H1 (cell line): ENCODE results near the gene MACROD1. TPM values are rescaled to one million over a fixed set of nuclear protein-coding genes. Genes with fewer than 3 reads are reported as not detected.

Experiments
- CTCF ChIA-PET: fragments of 300-600 bp; sonication (Branson Sonifier 250); formaldehyde crosslinking; loops from one replicate; lab custom pipeline; 2021; ENCODE audit not compliant: partially characterized antibody; lab: Charles Lee
- POLR2A ChIA-PET: fragments of 300-600 bp; sonication (Branson Sonifier 250); formaldehyde crosslinking; loops from one replicate; lab custom pipeline; 2021; ENCODE audit warnings: inconsistent platforms; ENCODE audit not compliant: partially characterized antibody; lab: Charles Lee
- DNase-seq, 2 experiments: peaks; one replicate each; pipeline versions ENCODE4 v3.0.0 to v3.0.0-alpha.2; 2010 to 2022; ENCODE audit warnings: low spot score in 2 of 2, low read depth in 1 of 2, mixed read lengths in 1 of 2
- FAIRE-seq: peaks from 2 replicates; lab custom pipeline; 2011; peaks lifted over from hg19 to GRCh38; lab: Jason Lieb, UNC
- H2AFZ ChIP-seq: 2 replicates; pipeline ENCODE4 v1.8.1; 2012; ENCODE audit warnings: low read length, inconsistent platforms
- H2AK5ac ChIP-seq: 2 replicates; pipeline ENCODE4 v1.6.1; 2013; ENCODE audit warnings: low read depth, low read length
- H2BK120ac ChIP-seq: replicated peaks from 2 replicates; pipeline ENCODE3; 2013; ENCODE audit warnings: low read depth, low read length, inconsistent platforms
- H2BK12ac ChIP-seq: 2 replicates; pipeline ENCODE4 v1.6.1; 2013; ENCODE audit warnings: low read depth, low read length
- H2BK15ac ChIP-seq: 2 replicates; pipeline ENCODE4 v1.6.1; 2013; ENCODE audit warnings: low read length
- H2BK20ac ChIP-seq: 2 replicates; pipeline ENCODE4 v1.6.1; 2013; ENCODE audit warnings: low read length
- H2BK5ac ChIP-seq: 2 replicates; pipeline ENCODE4 v1.6.1; 2013; ENCODE audit warnings: low read depth, low read length
- H3K14ac ChIP-seq: 2 replicates; pipeline ENCODE4 v1.6.1; 2013; ENCODE audit warnings: inconsistent platforms; ENCODE audit not compliant: insufficient read length
- H3K18ac ChIP-seq: 2 replicates; pipeline ENCODE4 v1.6.1; 2013; ENCODE audit warnings: low read length; ENCODE audit errors: extremely low read depth
- H3K23ac ChIP-seq: 2 replicates; pipeline ENCODE4 v1.6.1; 2013; ENCODE audit warnings: inconsistent platforms; ENCODE audit not compliant: insufficient read length
- H3K23me2 ChIP-seq: 2 replicates; pipeline ENCODE4 v1.6.1; 2013; ENCODE audit warnings: low read depth, low read length
- H3K27ac ChIP-seq: 2 replicates; pipeline ENCODE4 v1.6.1; 2011; ENCODE audit warnings: low read depth, low read length, inconsistent platforms
- H3K27me3 ChIP-seq, 4 experiments: replicated peaks in 1 of 4; 1 replicate in 1 of 4; 2 replicates in 3 of 4; pipeline versions ENCODE4 v1.6.1 to v1.8.1; 2011 to 2013; ENCODE audit warnings: low read length in 3 of 4, mild to moderate bottlenecking in 3 of 4, inconsistent platforms in 2 of 4, mixed read lengths in 2 of 4, moderate library complexity in 1 of 4; ENCODE audit not compliant: control insufficient read depth in 3 of 4, insufficient read depth in 3 of 4; ENCODE audit errors: extremely low read depth in 1 of 4
- H3K36me3 ChIP-seq, 4 experiments: 2 replicates each; pipeline versions ENCODE4 v1.6.1 to v1.8.1; 2011 to 2013; ENCODE audit warnings: mild to moderate bottlenecking in 4 of 4, low read length in 3 of 4, moderate library complexity in 2 of 4, control low read depth in 1 of 4, inconsistent platforms in 1 of 4; ENCODE audit not compliant: insufficient read depth in 4 of 4, control insufficient read depth in 2 of 4
- H3K4ac ChIP-seq: replicated peaks from 2 replicates; pipeline ENCODE3; 2013; ENCODE audit warnings: low read length, low read depth, mixed read lengths, inconsistent platforms; ENCODE audit not compliant: insufficient read length
- H3K4me1 ChIP-seq, 4 experiments: replicated peaks in 1 of 4; 1 replicate in 1 of 4; 2 replicates in 3 of 4; pipeline versions ENCODE4 v1.6.1 to v1.8.1; 2011 to 2013; ENCODE audit warnings: low read length in 3 of 4, inconsistent platforms in 2 of 4, mixed read lengths in 1 of 4; ENCODE audit not compliant: insufficient read depth in 4 of 4, control insufficient read depth in 3 of 4
- H3K4me2 ChIP-seq, 2 experiments: 2 replicates each; pipeline versions ENCODE4 v1.6.1 to v1.8.1; 2011 to 2013; ENCODE audit warnings: low read depth in 2 of 2, low read length in 2 of 2, control low read depth in 1 of 2, inconsistent platforms in 1 of 2, mild to moderate bottlenecking in 1 of 2; ENCODE audit not compliant: insufficient read depth in 1 of 2
- H3K4me3 ChIP-seq, 4 experiments: fragments of 200-600, 300-600 bp in 1 of 4; sonication (generic), shearing (Covaris generic), sonication (Bioruptor Twin) in 1 of 4; 2 replicates each; pipeline versions ENCODE4 v1.5.1 to v1.8.1; 2011 to 2016; ENCODE audit warnings: low read length in 4 of 4, low read depth in 3 of 4, control low read depth in 2 of 4, inconsistent platforms in 2 of 4, mild to moderate bottlenecking in 2 of 4, mixed read lengths in 1 of 4, moderate library complexity in 1 of 4; ENCODE audit not compliant: insufficient read depth in 2 of 4; ENCODE audit errors: extremely low read depth in 1 of 4
- H3K56ac ChIP-seq: replicated peaks from 2 replicates; pipeline ENCODE3; 2013; ENCODE audit warnings: low read depth, mild to moderate bottlenecking, mixed read lengths, low read length, inconsistent platforms; ENCODE audit not compliant: insufficient read length
- H3K79me1 ChIP-seq: 2 replicates; pipeline ENCODE4 v1.6.1; 2013; ENCODE audit warnings: low read depth, low read length, control low read depth
- H3K79me2 ChIP-seq, 2 experiments: 2 replicates each; pipeline versions ENCODE4 v1.6.1 to v1.8.1; 2012 to 2013; ENCODE audit warnings: low read length in 2 of 2, mild to moderate bottlenecking in 2 of 2, inconsistent platforms in 1 of 2; ENCODE audit not compliant: insufficient read depth in 2 of 2, control insufficient read depth in 1 of 2
- H3K9ac ChIP-seq, 4 experiments: replicated peaks in 1 of 4; 1 replicate in 1 of 4; 2 replicates in 3 of 4; pipeline versions ENCODE4 v1.6.1 to v1.8.1; 2011 to 2013; ENCODE audit warnings: low read depth in 3 of 4, low read length in 3 of 4, control low read depth in 2 of 4, mild to moderate bottlenecking in 2 of 4, moderate library complexity in 2 of 4, inconsistent platforms in 1 of 4; ENCODE audit errors: extremely low read depth in 1 of 4
- H3K9me3 ChIP-seq, 2 experiments: 2 replicates each; pipeline versions ENCODE4 v1.6.1 to v1.8.1; 2012 to 2013; ENCODE audit warnings: mild to moderate bottlenecking in 2 of 2, moderate library complexity in 2 of 2, control low read depth in 1 of 2, inconsistent platforms in 1 of 2, low read depth in 1 of 2, low read length in 1 of 2, mixed read lengths in 1 of 2; ENCODE audit not compliant: insufficient read depth in 2 of 2
- H4K20me1 ChIP-seq, 2 experiments: replicated peaks in 1 of 2; 2 replicates each; pipeline versions ENCODE3 to v1.8.1; 2011 to 2013; ENCODE audit warnings: inconsistent platforms in 2 of 2, low read length in 2 of 2, mild to moderate bottlenecking in 1 of 2; ENCODE audit not compliant: insufficient read depth in 2 of 2, control insufficient read depth in 1 of 2
- H4K5ac ChIP-seq: 2 replicates; pipeline ENCODE4 v1.6.1; 2013; ENCODE audit warnings: low read length, low read depth, mixed read lengths, inconsistent platforms; ENCODE audit not compliant: insufficient read length
- H4K8ac ChIP-seq: 2 replicates; pipeline ENCODE4 v1.8.0; 2013; ENCODE audit warnings: mild to moderate bottlenecking, moderate library complexity, low read length, inconsistent platforms; ENCODE audit not compliant: insufficient read depth; ENCODE audit errors: extremely low read depth
- H4K91ac ChIP-seq: replicated peaks from 2 replicates; pipeline ENCODE3; 2013; ENCODE audit warnings: low read length, mixed read lengths, inconsistent platforms; ENCODE audit not compliant: insufficient read length
- CEBPB ChIP-seq: IDR thresholded peaks from 2 replicates; pipeline ENCODE4 v1.6.1; 2012; ENCODE audit warnings: low read depth, low read length
- CHD2 ChIP-seq: IDR thresholded peaks from 2 replicates; pipeline ENCODE4 v1.6.1; 2012; ENCODE audit warnings: low read length, improper control_type of control experiment
- HDAC6 ChIP-seq: IDR thresholded peaks from one replicate; pipeline ENCODE4 v1.7.1; 2012; ENCODE audit warnings: low read depth, mild to moderate bottlenecking, inconsistent platforms, low read length, moderate library complexity
- KDM5A ChIP-seq: fragments of 200-600 bp; IDR thresholded peaks from 2 replicates; pipeline ENCODE4 v1.7.1; 2012; ENCODE audit warnings: mild to moderate bottlenecking, low read length, inconsistent platforms, mixed read lengths
- SIN3A ChIP-seq, 2 experiments: IDR thresholded peaks in 1 of 2; conservative IDR thresholded peaks in 1 of 2; 2 replicates each; pipeline ENCODE4 v1.6.1; 2011 to 2012; ENCODE audit warnings: low read length in 2 of 2, improper control_type of control experiment in 1 of 2, low read depth in 1 of 2, mild to moderate bottlenecking in 1 of 2
- TAF1 ChIP-seq: IDR thresholded peaks from 2 replicates; pipeline ENCODE4 v1.6.1; 2011; ENCODE audit warnings: mild to moderate bottlenecking, low read depth, low read length
- TEAD4 ChIP-seq: IDR thresholded peaks from 2 replicates; pipeline ENCODE4 v1.6.1; 2012; ENCODE audit warnings: low read depth, low read length, inconsistent platforms, mixed read lengths
- YY1 ChIP-seq: IDR thresholded peaks from 2 replicates; pipeline ENCODE4 v1.6.1; 2011; ENCODE audit warnings: low read depth, mild to moderate bottlenecking, low read length
- WGBS, 2 experiments: shearing (Covaris generic) in 1 of 2; methylation state at CpG; one replicate each; pipeline versions ENCODE4 v1.1.6 to v1.1.7; 2013 to 2015; ENCODE audit warnings: low lambda C conversion rate in 2 of 2, mixed read lengths in 2 of 2, inconsistent platforms in 1 of 2, low coverage in 1 of 2, missing lambda C conversion rate in 1 of 2; ENCODE audit not compliant: insufficient replicate concordance in 2 of 2, insufficient coverage in 1 of 2, insufficient read length in 1 of 2; ENCODE audit errors: extremely low coverage in 1 of 2, missing lambda C conversion rate in 1 of 2; 5-methylcytosine and 5-hydroxymethylcytosine counted together
- polyA plus RNA-seq, 7 experiments: library from polyadenylated mRNA; depleted of rRNA in 3 of 7; stranded (reverse) in 5 of 7; unstranded in 2 of 7; fragments of >200 nt in 5 of 7; fragments of 200-250 nt in 2 of 7; gene quantifications; 1 replicate in 5 of 7; 2 replicates in 1 of 7; 4 replicates in 1 of 7; pipeline versions ENCODE4 v1.2.1 to v1.2.3, GENCODE V29; 2011 to 2013; ENCODE audit warnings: missing spikeins in 2 of 7, mixed read lengths in 2 of 7
- total RNA-seq: library from RNA; stranded (reverse); fragmentation: NEBNext Ultra II Directional; extraction: Animal tissue kit (Norgen Biotek cat#: 25700); gene quantifications from 2 replicates; pipeline ENCODE4 v1.2.1, GENCODE V29; 2021
- TF ChIP-seq, protein P1 (sequence below): IDR thresholded peaks from 2 replicates; pipeline ENCODE4 v1.6.1; 2012; ENCODE audit warnings: inconsistent platforms

Gene MACROD1
- total and polyA plus RNA-seq, 2 of the 8 experiments (the other 6 are each of a cell fraction or from before 2014, with no cell fraction given): 19.5 to 34.1 TPM

DNA sequence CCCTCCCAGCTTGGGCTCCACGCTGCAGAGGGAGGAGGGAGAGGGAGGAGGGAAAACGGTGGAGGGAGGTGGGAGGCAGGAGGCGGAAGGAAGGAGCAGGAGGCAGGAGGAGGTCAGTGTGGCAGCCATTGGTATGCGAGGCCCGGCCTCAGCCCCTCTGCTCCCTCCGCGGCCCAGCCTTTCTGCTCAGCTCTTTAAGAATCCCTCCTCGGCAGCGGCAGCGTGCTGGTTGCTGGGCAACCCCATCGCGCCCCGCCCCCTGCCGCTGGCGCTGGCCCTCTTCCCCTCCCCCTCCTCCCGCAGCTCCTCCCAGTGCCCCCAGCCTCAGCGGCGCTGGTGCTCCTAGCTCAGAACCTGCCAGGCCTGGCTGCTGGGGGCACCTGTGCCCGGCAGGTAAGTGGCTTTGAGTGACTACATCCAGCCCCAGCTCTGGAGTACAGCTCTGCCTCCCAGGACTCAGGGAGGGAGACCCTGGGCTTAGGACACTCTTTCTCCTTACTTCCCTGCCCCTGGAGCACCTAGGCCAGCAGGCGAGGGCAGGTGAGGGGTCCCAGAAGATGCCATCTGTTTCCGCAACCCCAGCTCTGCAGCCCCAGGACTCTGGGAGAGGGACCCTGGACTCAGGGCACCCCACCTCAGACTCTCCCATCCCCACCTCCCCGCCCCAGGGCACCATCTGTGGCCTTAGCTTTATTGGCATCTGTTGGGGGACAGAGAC lies 137.4 kb downstream of the MACROD1 start:
- Histone ChIP-seq H2AFZ (no peak overlapping the region), H3K23ac (no peak overlapping the region), H4K8ac (peak overlapping the region; percentile 47; the same call in 1 of the 2 replicates), H3K9me3 (no peaks in the 10 kb centered on the region), H3K14ac (no peak overlapping the region), H2AK5ac (peak overlapping the region; percentile 3; the same call in 1 of the 2 replicates), H2BK12ac (peak overlapping the region; percentile 77; the same call in 1 of the 2 replicates), H3K4me3 (0 out of 8 replicates have a peak overlapping the region, but pooled peaks of 1 of the 4 experiments have one; percentile 31), H3K79me2 (no peaks in the 10 kb centered on the region), H3K4me2 (peak overlapping the region; percentile 6 to 62; a peak in 3 of 4 replicates), H4K5ac (peak overlapping the region; percentile 74), H2BK20ac (0 out of 2 replicates have a peak overlapping the region, but pooled peaks have one; percentile 72), H3K4ac (peak overlapping the region; percentile 71), H4K20me1 (peaks cover 0 to 3% of the 10 kb centered on the region in 2 experiments), H3K27me3 (peaks cover 11 to 47% (median 39%) of the 10 kb centered on the region in 4 experiments), H3K27ac (0 out of 2 replicates have a peak overlapping the region, but pooled peaks have one; percentile 36), H3K4me1 (peaks cover 15 to 43% (median 35%) of the 10 kb centered on the region in 4 experiments), H3K18ac (peak overlapping the region; percentile 76), H3K56ac (no peak overlapping the region), H3K36me3 (no peaks in the 10 kb centered on the region), H3K79me1 (no peaks in the 10 kb centered on the region; the same call in 1 of the 2 replicates), H2BK15ac (0 out of 2 replicates have a peak overlapping the region, but pooled peaks have one; percentile 46), H2BK5ac (peak overlapping the region; percentile 94; the same call in 1 of the 2 replicates), H4K91ac (peak overlapping the region; percentile 80), H2BK120ac (no peak overlapping the region), H3K23me2 (no peaks in the 10 kb centered on the region; the same call in 1 of the 2 replicates), H3K9ac (no peak overlapping the region; a peak in 1 of 7 replicates)
- TF ChIP-seq YY1 (peak; percentile 91), CHD2 (peak; percentile 87), HDAC6 (no peak), KDM5A (no peak), TAF1 (peak; percentile 57), TEAD4 (peak; percentile 83), SIN3A (conservative IDR thresholded peaks at IDR 0.05 in 1 of 2, IDR thresholded peaks at IDR 0.05 in 1 of 2; ENCODE audit: low read depth in 1 of 2, low read length in 2 of 2) (peak; percentile 50 to 86; a peak in 2 of 4 replicates), CEBPB (no peak)
- TF ChIP-seq, protein P1, sequence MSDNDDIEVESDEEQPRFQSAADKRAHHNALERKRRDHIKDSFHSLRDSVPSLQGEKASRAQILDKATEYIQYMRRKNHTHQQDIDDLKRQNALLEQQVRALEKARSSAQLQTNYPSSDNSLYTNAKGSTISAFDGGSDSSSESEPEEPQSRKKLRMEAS: peak; percentile 47
- 45% methylated on average over 6 of the region's 22 CpGs; no CpG with 5 or more reads in 1 of the 2 experiments for WGBS, 2 experiments
- DNase-seq: peak; percentile 68 to 87
- ChIA-PET CTCF (interaction anchor here (0.6 to 21.2 kb wide), 13 partner anchors 9 to 118 kb away, joined by 3 to 291 read pairs (median 4); no protein-coding TSS in a partner anchor), POLR2A (interaction anchor here (0.8 to 1.8 kb wide), 8 partner anchors 9 to 1147 kb away, joined by 3 to 6 read pairs (median 4); partner anchors contain the start of genes RCOR2 and SLC3A2)
- peak; percentile 24 for FAIRE-seq
